ENCODE results near the gene KCTD17.
A peak's percentile ranks its signal among the peaks of the same experiment; 100 is the strongest.

Gene KCTD17

GRCh38 chr22:37014415-37014806, 37.1 kb upstream of the KCTD17 start:
- Histone ChIP-seq H3K9me3 (ENCODE audit: control insufficient read depth in 1 of 2, low read length in 2 of 2) (no peaks in the 10 kb centered on the region), H3K4me1 (ENCODE audit: control insufficient read depth in 1 of 2, insufficient read depth in 2 of 2, low read length in 2 of 2) (peaks cover 13 to 42% of the 10 kb centered on the region in 2 donors), H3K27me3 (ENCODE audit: low read depth, low read length) (no peaks in the 10 kb centered on the region), H3K27ac (ENCODE audit: low read length) (no peak overlapping the region), H3K36me3 (ENCODE audit: control insufficient read depth in 1 of 2, insufficient read depth in 2 of 2, low read length in 2 of 2) (no peaks in the 10 kb centered on the region), H3K4me3 (ENCODE audit: low read depth in 1 of 2, low read length in 2 of 2) (no peak overlapping the region)

DNA sequence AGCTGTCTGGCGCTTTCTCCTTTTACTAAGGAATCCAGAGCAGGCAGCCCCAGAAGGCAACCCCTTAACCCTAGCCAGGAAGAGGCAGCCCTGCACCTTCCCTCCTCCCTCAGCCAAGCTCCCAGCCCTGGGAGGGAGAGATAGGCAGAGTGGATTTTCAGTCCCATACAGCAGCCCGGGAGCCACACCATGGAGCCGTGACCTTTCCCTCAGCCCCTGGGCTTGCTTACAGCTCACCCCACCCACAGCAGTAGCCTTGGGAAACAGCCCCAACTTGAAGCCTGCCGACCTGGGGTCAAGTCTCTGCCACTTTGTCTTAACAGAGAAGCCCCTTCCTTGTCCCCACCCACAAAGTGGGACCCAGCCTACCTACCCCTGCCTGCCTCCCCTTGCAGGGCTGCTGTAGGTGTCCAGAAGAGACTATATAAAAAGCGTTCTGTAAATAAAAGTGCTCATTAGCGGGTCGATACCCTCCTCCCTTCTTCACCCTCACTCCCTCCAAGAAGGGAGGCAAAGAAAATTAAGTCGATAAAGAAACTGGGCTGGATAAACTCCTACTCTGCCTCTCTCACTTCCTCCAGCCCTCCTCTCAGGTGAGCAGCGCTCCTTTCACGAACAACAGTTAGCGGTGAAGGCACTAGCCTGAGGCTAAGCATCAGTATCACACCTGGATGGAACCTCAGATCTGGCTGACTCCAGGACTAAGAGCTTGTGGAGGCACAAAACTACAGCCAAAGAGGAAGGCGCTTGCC, 36.5 kb upstream of the KCTD17 start:
- Histone ChIP-seq H3K4me1 (ENCODE audit: control insufficient read depth in 1 of 2, insufficient read depth in 2 of 2, low read length in 2 of 2) (peaks cover 13 to 42% of the 10 kb centered on the region in 2 donors), H3K27me3 (ENCODE audit: low read depth, low read length) (no peaks in the 10 kb centered on the region), H3K27ac (ENCODE audit: low read length) (no peak overlapping the region)

DNA sequence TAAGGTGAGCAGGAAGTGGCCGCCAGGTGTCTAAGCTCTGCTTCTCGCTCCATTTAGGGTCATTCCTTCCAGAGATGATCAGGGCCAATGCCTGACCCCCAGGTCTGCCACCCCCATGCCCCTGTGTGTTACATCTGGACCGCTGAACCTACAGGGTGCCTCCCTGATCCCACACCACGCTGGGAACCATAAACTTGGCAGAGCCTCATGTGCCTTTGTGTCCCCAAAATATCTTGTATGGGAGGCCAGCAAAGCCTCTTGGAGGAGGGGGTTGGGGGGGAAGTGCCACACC, 36.0 kb upstream of the KCTD17 start:
- Histone ChIP-seq H3K9me3 (ENCODE audit: control insufficient read depth in 1 of 2, low read length in 2 of 2) (no peaks in the 10 kb centered on the region), H3K36me3 (ENCODE audit: control insufficient read depth in 1 of 2, insufficient read depth in 2 of 2, low read length in 2 of 2) (no peaks in the 10 kb centered on the region), H3K27ac (ENCODE audit: low read length) (no peak overlapping the region), H3K4me1 (ENCODE audit: control insufficient read depth in 1 of 2, insufficient read depth in 2 of 2, low read length in 2 of 2) (peaks cover 13 to 46% of the 10 kb centered on the region in 2 donors), H3K4me3 (ENCODE audit: low read depth in 1 of 2, low read length in 2 of 2) (no peak overlapping the region), H3K27me3 (ENCODE audit: low read depth, low read length) (no peaks in the 10 kb centered on the region)

More for the DNA sequence above, 36.5 kb upstream of the KCTD17 start:
- Histone ChIP-seq H3K4me3 (ENCODE audit: low read depth in 1 of 2, low read length in 2 of 2) (no peak overlapping the region), H3K9me3 (ENCODE audit: control insufficient read depth in 1 of 2, low read length in 2 of 2) (no peaks in the 10 kb centered on the region), H3K36me3 (ENCODE audit: control insufficient read depth in 1 of 2, insufficient read depth in 2 of 2, low read length in 2 of 2) (no peaks in the 10 kb centered on the region)

GRCh38 chr22:37016134-37016910, 35.2 kb upstream of the KCTD17 start:
- Histone ChIP-seq H3K36me3 (ENCODE audit: control insufficient read depth in 1 of 2, insufficient read depth in 2 of 2, low read length in 2 of 2) (no peaks in the 10 kb centered on the region), H3K27me3 (ENCODE audit: low read depth, low read length) (no peaks in the 10 kb centered on the region), H3K4me1 (ENCODE audit: control insufficient read depth in 1 of 2, insufficient read depth in 2 of 2, low read length in 2 of 2) (peaks cover 13 to 50% of the 10 kb centered on the region in 2 donors), H3K27ac (ENCODE audit: low read length) (peak overlapping the region; percentile 23), H3K4me3 (ENCODE audit: low read depth in 1 of 2, low read length in 2 of 2) (no peak overlapping the region), H3K9me3 (ENCODE audit: control insufficient read depth in 1 of 2, low read length in 2 of 2) (no peaks in the 10 kb centered on the region)

DNA sequence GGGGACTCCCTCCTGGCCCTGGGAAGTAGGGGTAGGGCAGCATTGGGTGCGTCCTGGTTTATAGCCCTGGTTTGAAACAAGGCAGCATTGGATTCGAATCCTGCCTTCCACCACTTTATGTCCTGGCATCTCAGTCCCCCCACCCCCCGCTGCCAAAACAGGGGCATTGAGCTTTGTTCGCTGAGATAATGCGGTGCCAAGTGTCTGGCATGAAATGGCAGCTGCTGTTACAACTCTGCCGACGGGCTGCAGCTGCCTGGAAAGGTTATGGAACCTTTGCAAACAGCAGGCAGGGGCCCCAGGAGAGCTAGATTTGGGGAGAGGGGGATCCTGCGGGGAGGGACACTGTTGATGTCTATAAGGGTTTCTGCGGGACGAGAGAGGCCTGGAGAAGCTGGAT, 34.2 kb upstream of the KCTD17 start:
- Histone ChIP-seq H3K27ac (ENCODE audit: low read length) (peak overlapping the region; percentile 23), H3K36me3 (ENCODE audit: control insufficient read depth in 1 of 2, insufficient read depth in 2 of 2, low read length in 2 of 2) (no peaks in the 10 kb centered on the region), H3K4me1 (ENCODE audit: control insufficient read depth in 1 of 2, insufficient read depth in 2 of 2, low read length in 2 of 2) (peaks cover 14 to 53% of the 10 kb centered on the region in 2 donors), H3K9me3 (ENCODE audit: control insufficient read depth in 1 of 2, low read length in 2 of 2) (no peaks in the 10 kb centered on the region), H3K27me3 (ENCODE audit: low read depth, low read length) (no peaks in the 10 kb centered on the region), H3K4me3 (ENCODE audit: low read depth in 1 of 2, low read length in 2 of 2) (peak overlapping the region; percentile 57 to 79)

DNA sequence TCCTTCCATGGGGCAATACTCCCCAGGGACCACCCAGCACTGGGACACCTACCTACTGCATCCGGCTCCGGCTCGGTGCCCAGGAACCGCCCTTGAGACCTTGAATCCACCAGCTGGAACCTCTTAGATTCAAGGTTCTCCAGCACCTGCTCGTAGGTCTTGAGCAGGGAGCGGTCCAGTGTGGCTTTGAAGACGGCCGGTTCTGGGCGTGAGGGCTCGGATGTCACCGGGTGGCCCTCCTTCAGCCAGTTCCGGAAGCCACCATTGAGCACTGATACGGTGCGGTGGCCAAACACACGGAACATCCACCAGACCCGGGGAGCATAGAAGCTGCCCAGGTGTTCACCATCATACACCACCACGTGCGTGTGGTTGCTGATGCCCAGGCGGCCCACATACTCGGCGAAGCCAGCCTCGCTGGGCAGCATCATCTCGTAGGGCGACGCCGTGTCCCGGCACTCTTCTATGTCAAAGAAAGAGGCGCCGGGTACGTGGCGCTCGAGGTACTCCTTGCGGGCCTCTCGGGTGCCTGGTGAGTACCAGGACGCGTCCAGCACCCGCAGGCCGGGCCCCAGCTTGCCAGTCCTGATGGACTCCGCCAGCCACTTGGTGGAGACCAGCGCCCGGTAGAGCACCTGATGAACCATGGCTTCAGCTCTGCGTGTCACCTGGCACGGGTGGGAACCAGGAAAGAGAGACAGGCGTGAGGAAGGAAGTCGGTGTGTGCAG, 33.3 kb upstream of the KCTD17 start:
- Histone ChIP-seq H3K4me1 (ENCODE audit: control insufficient read depth in 1 of 2, insufficient read depth in 2 of 2, low read length in 2 of 2) (peaks cover 19 to 53% of the 10 kb centered on the region in 2 donors), H3K27ac (ENCODE audit: low read length) (peak overlapping the region; percentile 39), H3K9me3 (ENCODE audit: control insufficient read depth in 1 of 2, low read length in 2 of 2) (no peaks in the 10 kb centered on the region), H3K36me3 (ENCODE audit: control insufficient read depth in 1 of 2, insufficient read depth in 2 of 2, low read length in 2 of 2) (no peaks in the 10 kb centered on the region), H3K27me3 (ENCODE audit: low read depth, low read length) (no peaks in the 10 kb centered on the region), H3K4me3 (ENCODE audit: low read depth in 1 of 2, low read length in 2 of 2) (peak overlapping the region; percentile 57 to 79)

DNA sequence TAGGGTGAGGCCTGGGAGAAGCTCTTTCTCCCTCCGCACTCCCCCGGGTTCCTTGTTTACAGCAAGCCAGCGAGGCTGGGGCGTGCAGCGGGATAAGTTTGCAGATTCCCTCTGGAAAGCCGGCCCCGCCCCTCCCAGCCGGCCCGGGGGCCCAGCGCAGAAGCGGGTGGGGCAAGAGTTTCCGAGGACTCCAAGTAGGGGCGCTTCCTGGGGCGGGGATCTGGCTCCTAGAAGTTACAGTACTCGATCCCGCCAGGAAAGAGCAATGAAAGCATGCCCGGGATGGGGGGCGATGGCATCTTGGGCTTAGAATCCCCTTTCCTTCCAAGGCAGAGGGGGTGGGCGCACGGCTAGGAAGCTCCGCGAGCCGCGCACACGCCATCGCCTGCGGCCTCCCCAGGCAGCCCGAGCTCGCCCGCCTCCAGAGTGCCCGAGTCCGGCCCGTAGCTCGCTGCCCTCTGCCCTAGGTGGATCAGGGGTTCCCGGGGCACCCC, 32.7 kb upstream of the KCTD17 start:
- H3K27me3 ChIP-seq (ENCODE audit: low read depth, low read length): no peaks in the 10 kb centered on the region
- peak overlapping the region; percentile 57 to 79 for H3K4me3 ChIP-seq (ENCODE audit: low read depth in 1 of 2, low read length in 2 of 2)
- H3K9me3 ChIP-seq (ENCODE audit: control insufficient read depth in 1 of 2, low read length in 2 of 2): no peaks in the 10 kb centered on the region
- peaks cover 0 to 1% of the 10 kb centered on the region in 2 donors for H3K36me3 ChIP-seq (ENCODE audit: control insufficient read depth in 1 of 2, insufficient read depth in 2 of 2, low read length in 2 of 2)
- peak overlapping the region; percentile 39 for H3K27ac ChIP-seq (ENCODE audit: low read length)
- H3K4me1 ChIP-seq (ENCODE audit: control insufficient read depth in 1 of 2, insufficient read depth in 2 of 2, low read length in 2 of 2): peaks cover 19 to 53% of the 10 kb centered on the region in 2 donors

DNA sequence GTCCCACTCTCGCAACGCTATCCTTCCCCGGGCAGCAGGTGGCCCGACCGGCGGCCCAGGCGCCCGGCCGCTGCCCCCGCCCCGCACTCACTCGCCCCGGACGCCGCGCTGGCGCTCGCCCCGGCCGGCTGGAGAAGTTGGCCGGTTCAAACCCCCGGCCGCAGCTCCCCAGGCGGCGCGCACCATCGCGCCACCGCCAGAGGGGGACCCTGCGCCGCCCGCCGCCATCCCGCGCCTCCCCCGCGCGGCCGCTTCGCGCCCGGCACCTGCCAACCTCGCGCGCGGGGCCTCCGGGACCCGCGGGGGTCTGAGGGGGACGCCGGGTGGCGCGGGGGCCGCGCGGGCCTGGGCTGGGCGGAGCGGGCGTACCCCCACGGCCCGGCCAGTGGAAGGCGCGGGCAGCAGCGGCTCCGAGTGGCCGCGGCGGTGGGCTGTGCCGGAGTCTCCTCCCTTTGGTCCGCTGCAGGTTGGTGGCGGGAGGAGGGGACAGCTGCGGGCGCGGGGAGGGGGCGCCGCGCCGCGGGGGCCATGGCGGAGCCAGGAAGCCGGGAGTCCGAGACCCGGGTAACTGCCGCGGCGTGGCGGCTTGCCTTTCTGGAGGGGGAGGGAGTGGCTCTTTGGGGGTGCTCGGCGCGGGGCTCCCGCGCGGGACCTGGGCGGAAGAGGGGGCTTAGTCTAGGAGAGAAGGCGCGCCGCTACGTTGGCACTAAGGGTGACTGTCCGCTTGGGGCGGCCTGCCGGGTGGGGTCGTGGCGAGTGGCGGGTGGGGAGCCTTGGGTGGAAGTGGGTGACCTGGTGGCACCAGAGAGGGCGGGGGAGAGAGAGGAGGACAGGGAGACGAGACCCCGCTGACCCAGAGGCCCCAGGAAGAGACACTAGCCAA, 32.0 kb upstream of the KCTD17 start, which contains the start of the genes MPST and TST:
TSS of gene MPST (plus strand) at position 434 of the 883 bp plus-strand sequence. CDS start at position 529, 95 bp downstream.
TSS of gene TST (minus strand) at position 139 of the 883 bp plus-strand sequence. CDS start 715 bp downstream, outside the sequence.
- Histone ChIP-seq H3K4me1 (ENCODE audit: control insufficient read depth in 1 of 2, insufficient read depth in 2 of 2, low read length in 2 of 2) (peaks cover 19 to 50% of the 10 kb centered on the region in 2 donors), H3K27ac (ENCODE audit: low read length) (peak within 1 kb of the TSS; percentile 75), H3K9me3 (ENCODE audit: control insufficient read depth in 1 of 2, low read length in 2 of 2) (no peaks in the 10 kb centered on the region), H3K4me3 (ENCODE audit: low read depth in 1 of 2, low read length in 2 of 2) (peak within 1 kb of the TSS; percentile 84 to 96), H3K36me3 (ENCODE audit: control insufficient read depth in 1 of 2, insufficient read depth in 2 of 2, low read length in 2 of 2) (peaks cover 0 to 8% of the 10 kb centered on the region in 2 donors), H3K27me3 (ENCODE audit: low read depth, low read length) (no peaks in the 10 kb centered on the region)

GRCh38 chr22:37020192-37020479, 31.4 kb upstream of the KCTD17 start:
- peaks cover 0 to 13% of the 10 kb centered on the region in 2 donors for H3K36me3 ChIP-seq (ENCODE audit: control insufficient read depth in 1 of 2, insufficient read depth in 2 of 2, low read length in 2 of 2)
- H3K27me3 ChIP-seq (ENCODE audit: low read depth, low read length): no peaks in the 10 kb centered on the region
- no peaks in the 10 kb centered on the region for H3K9me3 ChIP-seq (ENCODE audit: control insufficient read depth in 1 of 2, low read length in 2 of 2)
- peak overlapping the region; percentile 84 to 96 for H3K4me3 ChIP-seq (ENCODE audit: low read depth in 1 of 2, low read length in 2 of 2)
- peaks cover 16 to 44% of the 10 kb centered on the region in 2 donors for H3K4me1 ChIP-seq (ENCODE audit: control insufficient read depth in 1 of 2, insufficient read depth in 2 of 2, low read length in 2 of 2)
- H3K27ac ChIP-seq (ENCODE audit: low read length): peak overlapping the region; percentile 75

- H3K27ac ChIP-seq (ENCODE audit: low read length): no peak overlapping the region
- H3K4me1 ChIP-seq (ENCODE audit: control insufficient read depth in 1 of 2, insufficient read depth in 2 of 2, low read length in 2 of 2): peaks cover 13 to 43% of the 10 kb centered on the region in 2 donors
- H3K27me3 ChIP-seq (ENCODE audit: low read depth, low read length): no peaks in the 10 kb centered on the region
- no peaks in the 10 kb centered on the region for H3K9me3 ChIP-seq (ENCODE audit: control insufficient read depth in 1 of 2, low read length in 2 of 2)
- H3K4me3 ChIP-seq (ENCODE audit: low read depth in 1 of 2, low read length in 2 of 2): no peak overlapping the region
- H3K36me3 ChIP-seq (ENCODE audit: control insufficient read depth in 1 of 2, insufficient read depth in 2 of 2, low read length in 2 of 2): peaks cover 6 to 19% of the 10 kb centered on the region in 2 donors
Observed at GRCh38 chr22:37021041-37021440, 30.5 kb upstream of the KCTD17 start.
